GM19438 (cell line): ENCODE measurements around the gene KDM3B.
"Not testable (repeated sequence)": the region's sequence is repeated elsewhere in the genome, so short reads cannot be mapped to it uniquely, and the experiment has no call there.

Experiments used
- ATAC-seq: cut with Tn5 transposase; IDR thresholded peaks from one replicate; pipeline ENCODE4 v1.9.1; 2021; ENCODE audit warnings: low read depth; ENCODE audit not compliant: unreplicated experiment

Gene KDM3B

DNA sequence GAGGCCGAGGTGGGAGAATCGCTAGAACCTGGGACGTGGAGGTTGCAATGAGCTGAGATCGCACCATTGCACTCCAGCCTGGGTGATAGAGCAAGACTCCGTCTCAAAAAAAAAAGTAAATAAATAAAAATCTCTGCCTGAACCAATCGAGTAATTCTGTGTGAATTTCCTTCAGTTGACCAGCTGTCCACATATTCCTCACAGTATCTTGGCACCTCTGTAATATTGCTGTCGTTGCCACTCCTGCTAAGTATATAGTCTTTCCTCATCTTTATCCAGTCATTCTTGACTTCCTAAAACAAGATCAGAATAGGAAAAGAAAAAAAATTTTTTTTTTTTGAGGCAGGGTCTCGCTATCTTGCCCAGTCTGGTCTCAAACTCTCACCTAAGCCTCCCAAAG lies 29.9 kb downstream of the KDM3B start:
- no peak for ATAC-seq

DNA sequence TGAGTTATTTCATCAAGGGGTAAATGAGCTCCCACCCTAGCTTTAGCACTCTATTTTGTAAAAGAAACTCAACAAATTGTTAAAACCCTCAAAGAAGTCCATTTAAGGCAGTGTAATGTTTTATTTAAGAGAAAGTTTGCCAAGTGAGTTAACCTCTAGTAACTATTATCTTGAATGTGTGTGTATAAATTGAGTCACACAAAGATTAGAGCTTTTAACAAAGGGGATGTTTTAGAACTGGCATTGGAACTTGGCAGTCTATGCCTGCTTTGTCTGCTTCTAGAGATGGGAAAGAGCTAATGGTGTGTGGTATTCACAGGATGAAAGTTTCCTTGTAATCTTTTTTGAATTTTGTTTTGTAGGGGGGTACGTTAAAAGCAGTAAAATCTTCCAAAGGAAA lies 33.2 kb downstream of the KDM3B start:
- ATAC-seq = no peak

DNA sequence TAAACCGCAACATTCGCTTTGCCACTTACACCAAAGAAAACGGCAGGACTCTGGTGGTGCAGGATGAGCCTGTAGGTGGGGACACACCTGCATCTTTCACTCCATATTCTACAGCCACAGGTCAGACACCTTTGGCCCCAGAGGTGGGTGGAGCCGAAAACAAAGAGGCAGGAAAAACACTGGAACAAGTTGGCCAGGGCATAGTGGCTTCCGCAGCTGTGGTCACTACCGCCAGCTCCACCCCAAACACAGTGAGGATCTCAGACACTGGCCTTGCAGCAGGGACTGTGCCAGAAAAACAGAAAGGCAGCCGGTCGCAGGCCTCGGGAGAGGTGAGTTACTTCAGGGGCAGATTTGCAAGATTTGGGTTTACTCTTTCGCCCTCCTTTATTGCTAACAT lies 33.8 kb downstream of the KDM3B start:
- ATAC-seq = no peak

DNA sequence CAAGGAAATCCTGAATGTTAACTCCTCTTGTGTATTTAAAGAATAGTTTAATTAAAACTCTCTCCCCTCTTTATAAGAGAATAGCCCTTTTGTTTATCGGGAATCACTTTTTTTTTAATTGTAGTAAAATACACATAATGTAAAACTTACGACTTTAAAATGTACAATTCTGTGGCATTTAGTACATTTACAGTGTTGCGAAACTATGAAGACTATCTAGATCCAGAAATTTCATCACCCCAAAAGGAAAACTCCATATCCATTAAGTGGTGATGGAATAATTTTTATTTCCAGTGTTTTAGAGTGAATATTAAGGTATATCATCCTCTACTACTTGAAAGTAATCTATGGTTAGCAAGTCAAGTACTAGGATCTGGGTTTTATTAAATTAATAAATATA lies 36.8 kb downstream of the KDM3B start:
- ATAC-seq = no peak

DNA sequence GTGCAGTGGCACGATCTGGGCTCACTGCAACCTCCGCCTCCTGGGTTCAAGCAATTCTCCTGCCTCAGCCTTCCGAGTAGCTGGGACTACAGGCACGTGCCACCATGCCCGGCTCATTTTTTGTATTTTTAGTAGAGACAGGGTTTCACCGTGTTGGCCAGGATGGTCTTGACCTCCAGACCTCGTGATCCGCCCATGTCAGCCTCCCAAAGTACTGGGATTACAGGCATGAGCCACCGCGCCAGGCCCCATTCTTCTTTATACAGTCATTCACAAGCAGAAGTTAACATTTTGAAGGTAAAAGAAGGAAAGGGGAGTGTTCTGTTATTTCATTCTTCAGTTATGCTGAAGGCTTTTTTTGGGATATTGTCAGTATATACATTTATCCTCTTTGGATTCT lies 37.4 kb downstream of the KDM3B start:
- ATAC-seq = not testable (repeated sequence)

DNA sequence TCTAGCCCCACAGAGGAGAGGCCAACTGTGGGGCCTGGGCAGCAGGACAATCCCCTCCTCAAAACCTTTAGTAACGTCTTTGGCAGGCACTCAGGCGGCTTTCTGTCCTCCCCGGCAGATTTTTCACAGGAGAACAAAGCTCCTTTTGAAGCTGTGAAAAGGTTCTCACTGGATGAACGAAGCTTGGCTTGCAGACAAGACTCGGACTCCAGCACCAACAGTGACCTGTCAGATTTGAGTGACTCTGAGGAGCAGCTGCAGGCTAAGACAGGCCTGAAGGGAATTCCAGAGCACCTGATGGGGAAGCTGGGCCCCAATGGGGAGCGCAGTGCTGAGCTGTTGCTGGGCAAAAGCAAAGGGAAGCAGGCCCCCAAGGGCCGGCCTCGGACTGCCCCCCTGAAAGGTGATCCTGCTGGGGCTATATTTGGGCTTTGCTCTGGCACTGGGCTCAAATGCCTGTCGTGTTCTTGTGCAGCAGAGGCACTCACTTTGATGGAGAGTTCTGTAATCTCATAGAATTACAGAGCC lies 39.4 kb downstream of the KDM3B start:
- ATAC-seq = no peak

DNA sequence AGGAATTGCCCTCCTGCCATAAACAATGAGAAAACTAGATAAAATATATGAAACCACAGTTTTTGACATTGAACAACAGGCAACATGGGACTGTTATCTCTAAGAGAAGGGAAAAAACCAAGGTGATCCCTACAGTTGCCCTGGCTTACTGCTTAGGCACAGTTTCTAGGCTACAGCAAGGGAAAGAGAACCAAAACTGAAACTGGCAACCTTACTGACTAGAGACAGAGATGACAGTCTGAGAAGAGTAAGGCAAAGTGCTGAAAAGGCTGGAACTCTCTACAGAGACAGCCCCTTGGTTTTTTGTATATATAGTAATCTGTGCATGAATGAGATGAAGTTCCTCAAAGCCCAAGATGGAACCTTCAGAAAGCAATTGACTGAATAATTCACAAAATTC lies 50.2 kb downstream of the KDM3B start:
- ATAC-seq = no peak

DNA sequence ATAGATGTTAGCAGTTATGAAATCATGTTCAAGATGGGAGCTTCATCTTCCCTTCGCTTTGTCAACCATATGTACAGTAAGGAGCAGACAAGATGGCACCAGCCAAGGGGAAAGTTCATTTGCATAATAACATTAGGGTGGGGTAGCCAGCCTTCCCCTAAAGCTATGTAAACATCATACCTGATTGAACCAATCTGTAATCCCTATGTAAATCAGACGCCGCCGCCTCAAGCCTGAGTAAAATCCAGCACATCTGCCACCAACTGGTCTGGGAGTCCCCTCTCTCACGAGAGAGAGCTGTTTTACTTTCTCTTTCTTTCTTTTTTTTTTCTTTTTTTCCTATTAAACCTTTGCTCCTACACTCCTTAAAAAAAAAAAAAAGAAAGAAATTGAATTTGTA lies 55.5 kb downstream of the KDM3B start:
- no peak for ATAC-seq

DNA sequence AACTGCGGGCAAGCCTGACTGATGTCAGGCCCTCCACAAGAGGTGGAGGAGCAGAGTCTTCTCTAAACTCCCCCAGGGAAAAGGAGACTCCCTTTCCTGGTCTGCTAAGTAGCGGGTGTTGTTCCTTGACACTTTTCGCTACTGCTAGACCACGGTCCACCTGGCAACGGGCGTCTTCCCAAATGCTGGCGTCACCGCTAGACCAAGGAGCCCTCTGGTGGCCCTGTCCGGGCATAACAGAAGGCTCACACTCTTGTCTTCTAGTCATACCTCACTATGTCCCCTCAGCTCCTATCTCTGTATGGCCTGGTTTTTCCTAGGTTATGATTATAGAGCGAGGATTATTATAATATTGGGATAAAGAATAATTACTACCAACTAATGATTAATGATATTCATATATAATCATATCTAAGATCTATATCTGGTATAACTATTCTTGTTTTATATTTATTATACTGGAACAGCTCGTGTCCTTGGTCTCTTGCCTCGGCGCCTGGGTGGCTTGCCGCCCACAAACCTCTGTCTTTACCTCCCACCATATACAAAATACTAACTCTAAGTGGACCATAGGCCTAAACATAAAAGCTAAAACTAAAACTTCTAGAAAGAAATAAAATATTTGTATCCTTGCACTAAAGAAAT lies 58.6 kb downstream of the KDM3B start:
- not testable (repeated sequence) for ATAC-seq

DNA sequence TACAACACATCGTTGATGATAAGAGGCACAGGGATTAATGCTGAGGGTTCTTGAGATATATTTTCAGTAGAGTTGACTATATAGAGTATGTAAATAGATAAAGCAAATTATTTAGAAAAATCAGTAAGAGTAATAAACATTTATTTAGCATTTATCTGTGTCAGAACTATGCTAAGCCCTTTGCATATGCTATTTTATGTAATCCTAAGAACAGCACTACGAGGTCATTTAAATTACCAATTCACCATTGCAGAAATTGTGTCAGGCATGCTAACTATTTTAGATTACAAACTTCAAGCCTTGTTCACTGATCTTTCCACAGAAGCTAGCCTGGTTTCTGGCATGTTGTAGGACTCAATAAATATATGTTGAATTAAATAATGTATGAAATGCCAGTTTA lies 66.0 kb downstream of the KDM3B start:
- ATAC-seq = no peak

DNA sequence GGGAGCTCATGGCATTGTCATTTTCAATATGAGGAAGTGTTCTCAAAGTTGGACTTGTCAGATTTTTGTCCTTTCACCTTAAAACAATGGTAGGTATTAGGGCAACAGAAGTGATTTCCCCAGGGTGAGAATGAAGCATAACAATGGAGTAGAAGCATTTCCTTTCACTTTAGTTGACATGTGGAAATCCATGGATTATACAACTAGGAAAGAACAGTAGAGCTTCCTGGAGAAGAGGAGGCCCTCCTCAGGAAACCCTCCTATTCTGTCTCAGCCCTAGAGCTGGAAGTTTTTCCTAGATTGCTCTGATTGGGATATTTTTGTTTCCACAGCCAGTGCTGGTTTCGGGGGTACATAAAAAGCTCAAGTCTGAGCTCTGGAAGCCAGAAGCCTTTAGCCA lies 72.6 kb downstream of the KDM3B start:
- no peak for ATAC-seq

DNA sequence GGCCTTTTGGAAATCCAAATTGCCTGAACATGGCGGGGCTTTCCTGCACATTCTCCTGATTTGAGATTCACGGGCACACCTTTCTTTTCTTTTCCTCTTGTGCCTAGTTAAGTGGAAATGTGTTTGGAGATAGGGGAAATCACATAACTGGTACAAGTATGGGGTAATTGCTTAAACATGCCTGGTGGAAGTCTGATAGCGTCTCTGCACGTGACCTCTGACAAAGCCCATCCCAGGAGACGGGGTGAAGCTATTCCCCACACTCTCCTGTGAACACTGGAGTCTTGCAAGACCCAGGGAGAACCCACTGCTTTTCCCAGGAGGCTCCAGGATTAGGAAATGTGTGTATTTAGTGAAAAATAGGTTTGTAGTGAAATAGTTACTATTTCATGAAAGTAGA lies 83.5 kb downstream of the KDM3B start:
- ATAC-seq = no peak

DNA sequence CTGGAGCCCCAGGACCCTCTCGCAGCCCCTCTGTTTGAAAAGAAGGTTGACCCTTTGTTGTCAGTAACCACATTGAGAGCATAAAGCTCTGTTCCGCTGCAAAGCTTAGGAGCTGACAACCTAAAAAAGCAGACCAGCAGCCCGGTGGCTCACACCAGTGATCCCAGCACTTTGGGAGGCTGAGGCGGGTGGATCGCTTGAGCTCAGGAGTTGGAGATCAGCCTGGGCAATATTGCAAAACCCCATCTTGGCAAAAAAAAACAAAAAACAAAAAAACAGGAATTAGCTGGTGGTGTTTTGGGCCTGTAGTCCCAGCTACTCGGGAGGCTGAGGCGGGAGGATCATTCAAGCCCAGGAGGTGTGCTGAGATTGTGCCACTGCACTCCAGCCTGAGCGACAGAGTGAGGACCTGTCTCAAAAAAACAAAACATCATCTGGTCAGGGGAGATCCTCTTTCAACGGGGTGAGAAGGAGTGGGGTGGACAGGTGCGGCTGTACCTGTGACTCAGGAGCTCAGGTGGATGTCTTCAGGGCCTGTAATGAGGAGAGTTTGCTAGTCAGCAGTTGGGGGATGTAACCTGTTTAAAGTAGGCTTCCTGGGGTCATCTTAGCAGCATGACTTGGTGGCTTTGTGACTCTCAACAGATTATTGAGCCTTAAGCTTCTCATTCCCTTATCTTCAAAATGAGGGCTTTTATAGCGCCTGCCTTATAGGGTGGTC lies 85.7 kb downstream of the KDM3B start:
- ATAC-seq = no peak

DNA sequence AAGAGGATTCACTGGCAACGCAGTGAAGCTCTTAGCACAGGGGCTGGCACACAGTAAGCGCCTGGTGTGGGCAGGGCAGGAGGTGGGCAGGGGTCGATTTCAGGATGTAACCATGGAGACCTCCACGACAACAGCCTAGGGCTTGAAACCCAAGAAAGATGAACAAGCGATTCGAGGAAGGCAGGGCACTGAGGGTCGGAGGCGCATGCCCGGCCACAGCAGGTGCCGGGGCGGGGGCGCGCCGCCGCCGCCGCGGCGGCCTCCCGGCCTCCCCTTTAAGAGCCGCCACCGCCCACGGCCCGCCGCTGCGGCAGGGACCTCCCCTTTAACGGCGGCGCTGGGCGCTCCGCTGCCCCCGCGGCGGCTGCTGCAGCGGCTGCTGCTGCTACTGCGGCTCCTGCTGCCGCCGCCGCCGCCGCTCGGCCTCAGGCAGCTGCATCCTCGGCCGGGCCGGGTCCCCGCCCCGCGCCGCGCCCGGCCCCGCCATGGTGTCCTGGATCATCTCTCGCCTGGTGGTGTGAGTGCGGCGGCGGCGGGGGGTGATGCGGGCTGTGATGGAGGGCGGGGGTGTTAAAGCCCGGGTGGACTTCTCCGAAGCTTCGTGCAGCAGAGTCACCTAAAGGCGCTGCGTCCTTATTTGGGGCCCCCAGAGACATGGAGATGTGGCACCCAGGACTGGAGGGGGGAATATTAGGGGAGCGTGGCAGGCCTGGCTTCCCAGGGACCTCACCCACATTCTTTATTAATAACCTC lies 86.4 kb downstream of the KDM3B start, which contains the start of gene REEP2:
Gene REEP2, plus strand, starts transcription at position 334 of the 753 bp plus-strand sequence. Its CDS starts 152 bp downstream, at position 486.
- no peak for ATAC-seq

DNA sequence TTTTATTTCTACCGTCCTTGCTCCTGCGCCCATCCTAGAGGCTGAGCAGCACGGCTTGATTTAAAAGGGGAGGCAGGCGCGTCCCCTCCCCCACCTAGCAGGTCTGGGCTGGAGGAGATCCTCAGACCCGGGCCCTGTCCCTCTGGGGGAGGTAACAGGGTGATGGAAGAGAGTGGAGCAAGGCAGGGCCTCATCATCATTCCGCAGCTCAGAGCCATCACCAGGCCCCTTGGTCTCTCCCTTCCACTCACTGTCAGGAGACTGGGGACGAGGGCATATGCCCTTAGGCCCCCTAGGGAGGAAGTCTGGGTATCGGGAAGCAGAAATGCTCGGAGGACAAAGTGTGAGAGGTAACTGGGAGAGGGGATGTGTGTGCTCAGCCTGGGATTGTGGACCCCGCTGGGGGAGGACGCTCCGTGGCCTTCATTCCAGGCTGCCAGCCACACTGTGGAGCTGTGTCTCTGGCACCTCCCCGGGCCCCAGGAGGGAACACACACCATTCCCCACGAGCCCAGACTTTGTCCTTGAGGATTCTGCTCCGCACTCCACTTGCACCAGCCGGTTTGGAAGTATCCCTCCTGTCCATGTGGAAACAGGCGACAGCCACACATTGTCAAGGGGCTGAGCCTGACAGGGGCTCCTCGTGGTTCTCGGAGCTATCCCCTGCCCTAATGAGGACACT lies 87.1 kb downstream of the KDM3B start:
- no peak for ATAC-seq

DNA sequence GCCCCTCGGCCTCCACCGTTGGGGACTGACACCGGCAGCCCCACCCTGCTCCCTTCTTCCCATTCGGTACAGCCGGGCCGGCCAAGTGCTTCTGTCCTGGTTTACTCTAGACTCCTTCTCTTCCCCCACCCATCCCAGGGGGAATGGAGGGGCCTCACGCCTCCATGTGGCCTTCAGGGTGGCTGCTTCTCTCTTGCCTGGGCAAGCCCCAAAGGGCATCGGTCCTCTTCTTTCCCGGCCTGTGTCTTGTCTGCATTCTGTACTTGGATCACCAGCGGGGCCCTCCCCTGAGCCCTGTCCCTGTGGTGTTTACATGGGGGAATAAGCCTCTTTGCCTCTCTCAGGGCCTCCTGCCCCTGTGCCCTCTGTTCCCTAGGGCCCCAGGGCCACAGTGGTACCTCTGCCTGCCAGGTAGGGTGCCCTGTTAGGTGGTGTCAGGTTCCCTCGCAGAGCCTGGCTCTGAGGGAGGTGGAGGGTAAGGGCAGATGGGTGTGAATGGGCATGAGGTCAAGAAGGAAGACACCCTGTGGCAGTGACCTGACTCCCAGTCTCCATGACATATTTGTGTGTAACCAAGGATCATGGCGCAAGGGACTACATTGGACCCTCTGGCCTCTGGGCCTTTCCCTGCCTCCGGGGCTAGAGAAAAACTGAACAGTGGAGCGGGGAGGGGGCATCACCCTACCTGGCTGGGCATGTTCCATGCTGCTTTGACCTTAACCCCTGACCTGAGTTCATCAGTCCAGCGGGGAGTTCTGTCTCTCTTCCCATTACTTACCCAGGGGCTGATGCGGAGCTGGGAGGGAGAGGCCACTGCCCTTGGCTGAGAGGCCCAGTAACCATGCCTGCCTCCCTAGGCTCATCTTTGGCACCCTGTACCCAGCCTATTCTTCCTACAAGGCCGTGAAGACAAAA lies 87.9 kb downstream of the KDM3B start:
- ATAC-seq = no peak

DNA sequence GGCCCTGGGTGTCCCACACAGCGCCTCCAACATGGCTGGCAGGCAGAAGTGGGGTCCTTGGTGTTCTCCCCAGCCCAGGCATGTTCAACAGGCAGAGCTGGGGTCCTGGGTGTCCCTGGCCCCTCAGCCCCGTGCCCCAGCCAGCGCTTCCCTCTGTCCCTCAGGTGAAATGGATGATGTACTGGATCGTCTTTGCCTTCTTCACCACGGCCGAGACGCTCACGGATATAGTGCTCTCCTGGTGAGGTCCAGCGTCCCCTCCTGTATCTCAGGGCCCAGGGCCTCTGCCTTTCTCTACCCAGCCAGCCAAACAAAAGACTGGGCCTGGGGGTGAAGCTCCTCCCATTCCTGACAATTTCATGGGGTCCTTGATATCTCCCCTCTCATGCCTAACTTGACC lies 88.7 kb downstream of the KDM3B start:
- no peak for ATAC-seq

DNA sequence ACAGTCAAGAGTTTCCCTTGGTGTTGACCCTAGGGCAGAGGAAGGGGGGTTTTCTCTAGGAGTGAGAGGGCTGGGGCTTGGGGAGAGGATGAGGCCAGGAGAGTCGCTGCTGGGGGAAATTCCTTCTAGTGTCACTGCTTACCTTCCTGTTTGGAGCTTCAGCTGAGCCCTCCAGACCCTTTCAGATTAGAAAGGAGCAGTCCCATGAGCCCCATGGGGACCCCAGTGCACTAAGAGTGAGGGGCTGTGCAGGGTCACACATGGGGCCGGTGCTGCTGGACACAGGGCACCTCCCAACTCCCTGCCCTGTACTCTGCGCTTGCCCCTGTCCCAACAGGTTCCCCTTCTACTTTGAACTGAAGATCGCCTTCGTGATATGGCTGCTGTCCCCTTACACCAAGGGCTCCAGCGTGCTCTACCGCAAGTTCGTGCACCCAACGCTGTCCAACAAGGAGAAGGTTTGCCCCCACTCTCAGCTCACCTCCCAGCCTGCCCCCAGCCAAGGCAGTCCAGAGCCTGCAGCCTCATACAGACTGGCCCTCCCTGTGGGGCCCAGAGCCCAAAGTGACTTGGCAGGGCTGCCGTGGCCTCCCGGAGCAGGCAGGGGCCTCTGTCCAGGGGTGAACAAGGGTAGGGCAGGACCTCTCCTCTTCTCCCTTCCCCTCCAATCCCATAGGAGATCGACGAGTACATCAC lies 91.7 kb downstream of the KDM3B start:
- ATAC-seq = no peak
